HFF-Myc (cell line): ENCODE results near the gene PPP1R3G.

Source experiments
- DNase-seq: peaks from one replicate; pipeline ENCODE4 v3.0.0-alpha.2; 2011; ENCODE audit warnings: low read depth; ENCODE audit errors: extremely low read depth
- H3K4me3 ChIP-seq: replicated peaks from 2 replicates; pipeline ENCODE4 v1.5.1; 2011; ENCODE audit warnings: low read depth, mild to moderate bottlenecking, control low read depth, low read length
- CTCF ChIP-seq: IDR thresholded peaks from 2 replicates; pipeline ENCODE4 v1.5.1; 2012; ENCODE audit warnings: mild to moderate bottlenecking, low read depth, low read length, control low read depth; ENCODE audit errors: missing control alignments

PPP1R3G gene

DNA sequence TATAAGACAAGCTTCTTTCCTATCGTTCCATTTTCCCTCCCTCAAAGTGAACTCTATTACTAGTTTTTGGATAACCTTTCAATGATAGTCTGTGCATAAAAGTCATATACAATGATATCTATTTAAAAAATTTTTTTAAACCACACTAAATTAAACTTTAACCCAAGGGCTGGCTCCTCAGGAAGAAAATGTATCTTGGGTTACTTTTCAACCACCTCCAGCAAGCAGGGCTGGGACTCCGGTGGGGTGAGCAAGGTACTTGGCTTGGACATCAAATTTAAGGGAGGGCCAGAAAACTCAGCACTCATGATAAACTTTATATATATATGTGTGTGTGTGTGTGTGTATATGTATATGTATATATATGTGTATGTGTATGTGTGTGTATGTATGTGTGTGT lies 13.9 kb upstream of the PPP1R3G start:
- no peak for DNase-seq
- no peak overlapping the region for H3K4me3 ChIP-seq
- no peak for TF ChIP-seq CTCF

- DNase-seq: no peak
- no peak for TF ChIP-seq CTCF
- H3K4me3 ChIP-seq: no peak overlapping the region
Observed at GRCh38 chr6:5072440-5072839, 12.7 kb upstream of the PPP1R3G start.

GRCh38 chr6:5073992-5074391 lies 11.1 kb upstream of the PPP1R3G start:
- DNase-seq: no peak
- no peak for TF ChIP-seq CTCF

GRCh38 chr6:5076931-5077330 lies 8.2 kb upstream of the PPP1R3G start:
- H3K4me3 ChIP-seq: no peak overlapping the region

More at GRCh38 chr6:5073992-5074391, 11.1 kb upstream of the PPP1R3G start:
- no peak overlapping the region for H3K4me3 ChIP-seq

DNA sequence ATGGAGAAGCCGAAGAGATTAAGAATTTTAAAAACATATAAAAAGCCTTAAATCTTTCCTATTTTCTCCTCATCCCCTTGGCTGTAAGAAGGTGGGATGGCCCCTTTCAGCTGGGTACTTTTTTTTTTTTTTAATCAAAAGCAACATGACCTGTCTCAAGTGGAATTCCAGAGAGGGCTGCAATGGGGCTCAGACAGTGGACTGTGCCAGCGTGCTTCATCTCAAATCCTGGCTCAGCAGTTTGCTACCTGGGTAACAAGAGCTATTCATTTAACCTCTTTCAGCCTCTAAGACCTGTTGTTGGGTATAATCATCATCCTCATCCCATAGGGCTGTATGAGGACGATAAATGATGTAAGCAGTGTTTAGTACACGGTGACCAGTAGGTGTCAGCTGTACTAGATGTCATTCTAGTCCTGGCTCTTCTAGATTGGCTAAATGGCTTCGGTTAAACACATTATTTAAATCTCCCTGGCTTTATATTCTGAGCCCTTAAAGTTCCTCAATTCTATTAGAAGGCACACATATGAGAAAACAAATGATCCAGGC lies 6.9 kb upstream of the PPP1R3G start:
- no peak for TF ChIP-seq CTCF
- DNase-seq: no peak
- no peak overlapping the region for H3K4me3 ChIP-seq

More at GRCh38 chr6:5076931-5077330, 8.2 kb upstream of the PPP1R3G start:
- no peak for TF ChIP-seq CTCF
- DNase-seq: no peak

DNA sequence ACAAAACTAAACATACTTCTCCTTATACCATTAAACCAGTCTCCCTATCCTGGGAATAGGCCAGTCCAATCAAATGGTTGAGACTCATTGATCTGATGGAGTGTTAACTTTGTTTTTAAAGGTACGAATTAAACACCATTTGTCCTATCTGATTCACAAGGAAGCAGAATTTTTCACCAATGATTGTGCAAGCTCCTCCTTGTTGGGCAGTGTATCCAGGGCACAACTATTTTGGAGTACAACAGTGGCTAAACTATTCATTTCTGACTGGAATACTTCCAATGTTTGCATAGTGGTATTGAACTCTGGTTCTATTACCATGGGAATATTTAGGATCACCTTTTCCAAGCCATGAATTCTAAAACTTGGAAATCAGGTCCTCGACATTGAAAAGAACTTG lies 5.4 kb upstream of the PPP1R3G start:
- TF ChIP-seq CTCF: no peak
- H3K4me3 ChIP-seq: no peak overlapping the region
- no peak for DNase-seq

DNA sequence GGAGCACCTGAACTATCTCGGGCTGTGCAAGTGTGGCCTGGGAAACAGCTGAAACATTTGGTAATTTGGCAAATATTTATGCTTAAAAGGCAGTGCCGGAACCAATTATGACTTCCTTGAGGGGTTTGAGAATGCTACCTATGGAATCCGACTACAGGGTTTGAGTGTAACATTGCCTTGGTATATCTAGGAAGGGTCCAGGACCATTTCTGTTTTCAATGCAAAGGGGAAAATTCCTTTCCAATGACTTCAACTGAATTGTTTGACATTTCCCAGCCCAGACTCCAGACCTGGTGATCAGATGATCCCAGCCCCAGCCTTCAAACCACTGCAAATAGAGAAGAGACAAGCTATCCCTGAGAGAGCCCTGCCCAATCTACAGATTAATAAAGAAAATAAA lies 4.6 kb upstream of the PPP1R3G start:
- no peak for TF ChIP-seq CTCF
- DNase-seq: no peak
- no peak overlapping the region for H3K4me3 ChIP-seq
